Activated T-helper 1 cell treated with Interleukin-2 at 50 U/mL for 16 hours (primary cell): ENCODE measurements around the gene KEL.
"Not testable (repeated sequence)": the region's sequence is repeated elsewhere in the genome, so short reads cannot be mapped to it uniquely, and the experiment has no call there.

Source experiments
- DNase-seq: peaks from one replicate; pipeline ENCODE4 v3.0.0-alpha.2; 2020; ENCODE audit warnings: low read depth

The KEL gene, protein sequence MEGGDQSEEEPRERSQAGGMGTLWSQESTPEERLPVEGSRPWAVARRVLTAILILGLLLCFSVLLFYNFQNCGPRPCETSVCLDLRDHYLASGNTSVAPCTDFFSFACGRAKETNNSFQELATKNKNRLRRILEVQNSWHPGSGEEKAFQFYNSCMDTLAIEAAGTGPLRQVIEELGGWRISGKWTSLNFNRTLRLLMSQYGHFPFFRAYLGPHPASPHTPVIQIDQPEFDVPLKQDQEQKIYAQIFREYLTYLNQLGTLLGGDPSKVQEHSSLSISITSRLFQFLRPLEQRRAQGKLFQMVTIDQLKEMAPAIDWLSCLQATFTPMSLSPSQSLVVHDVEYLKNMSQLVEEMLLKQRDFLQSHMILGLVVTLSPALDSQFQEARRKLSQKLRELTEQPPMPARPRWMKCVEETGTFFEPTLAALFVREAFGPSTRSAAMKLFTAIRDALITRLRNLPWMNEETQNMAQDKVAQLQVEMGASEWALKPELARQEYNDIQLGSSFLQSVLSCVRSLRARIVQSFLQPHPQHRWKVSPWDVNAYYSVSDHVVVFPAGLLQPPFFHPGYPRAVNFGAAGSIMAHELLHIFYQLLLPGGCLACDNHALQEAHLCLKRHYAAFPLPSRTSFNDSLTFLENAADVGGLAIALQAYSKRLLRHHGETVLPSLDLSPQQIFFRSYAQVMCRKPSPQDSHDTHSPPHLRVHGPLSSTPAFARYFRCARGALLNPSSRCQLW

GRCh38 chr7:142961973-142962926 lies at the start of gene KEL:
TSS of gene KEL (minus strand) at chr7:142962363. CDS start at chr7:142962206, 157 bp downstream.
- no peak for DNase-seq

DNA sequence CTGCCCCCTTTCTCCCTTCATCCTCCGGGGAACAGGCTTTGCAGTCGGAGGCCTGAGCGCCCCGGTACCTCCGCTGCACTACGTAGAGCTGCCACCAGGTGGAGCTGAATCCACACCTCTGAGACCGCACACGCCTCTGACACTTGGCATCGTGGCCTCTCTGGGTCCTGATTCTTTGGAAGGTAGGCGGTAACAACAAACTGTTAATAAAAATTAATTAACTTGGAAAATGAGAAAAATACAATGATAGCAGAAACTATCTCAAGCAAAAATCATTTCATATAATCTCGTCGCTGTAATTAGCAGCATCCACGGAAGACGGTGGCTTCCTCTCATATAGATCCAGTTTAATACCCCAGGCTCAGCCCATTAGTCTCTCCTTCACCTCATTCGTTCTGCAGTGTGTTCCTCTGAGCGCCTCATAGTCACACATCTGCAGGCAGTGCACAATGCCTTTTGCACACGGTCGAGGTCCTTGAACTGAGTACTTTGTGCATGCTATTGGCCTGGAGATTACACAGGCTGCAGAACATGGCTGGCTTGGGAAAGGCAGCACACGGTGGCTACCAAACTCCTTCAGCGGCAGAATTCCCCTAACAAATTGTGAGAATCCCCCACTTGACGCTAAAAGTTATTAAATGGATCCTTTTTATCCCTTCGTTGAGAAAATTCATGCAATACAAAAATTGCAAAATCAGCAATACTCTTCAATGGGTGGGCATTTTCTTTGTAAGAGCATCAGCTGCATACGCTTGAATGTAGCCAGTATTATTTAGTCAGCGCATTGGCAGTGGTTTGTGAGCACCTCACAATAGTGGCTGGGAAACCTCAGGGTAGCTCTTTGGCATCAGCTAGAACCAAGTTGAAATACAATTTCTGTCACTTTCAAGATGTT lies 46.1 kb upstream of the KEL start:
- DNase-seq: peak; percentile 69

DNA sequence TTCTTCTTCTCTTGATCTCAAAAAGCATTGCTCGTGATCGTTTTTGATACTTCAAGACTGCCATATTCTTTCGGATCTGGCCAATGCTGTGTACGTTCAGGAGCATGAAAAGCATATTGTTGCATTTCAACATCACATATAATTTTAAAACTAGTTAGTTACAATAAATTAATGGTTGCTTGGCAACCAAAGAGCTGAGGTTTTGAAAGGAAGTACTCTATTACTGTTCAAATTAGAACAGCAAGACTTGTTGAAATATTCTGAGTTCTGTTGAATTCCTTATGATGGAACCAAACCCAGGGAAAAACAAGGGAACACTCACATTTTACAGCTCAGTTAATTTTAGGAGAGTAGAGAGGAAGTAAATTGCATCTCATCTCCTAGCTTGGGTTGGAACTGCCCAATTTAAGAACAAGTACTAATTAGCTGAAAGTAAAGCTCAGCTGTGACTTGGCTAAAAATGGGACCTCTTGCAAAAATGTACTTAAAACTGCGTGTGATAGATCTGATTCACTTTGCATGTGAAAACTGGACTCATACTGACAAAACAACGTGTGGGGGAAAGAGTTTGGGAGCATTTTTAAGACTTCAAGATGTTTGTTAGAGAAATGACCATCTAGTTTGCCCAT lies 43.6 kb upstream of the KEL start:
- no peak for DNase-seq

GRCh38 chr7:143003393-143004051 lies 41.4 kb upstream of the KEL start:
- no peak for DNase-seq

DNA sequence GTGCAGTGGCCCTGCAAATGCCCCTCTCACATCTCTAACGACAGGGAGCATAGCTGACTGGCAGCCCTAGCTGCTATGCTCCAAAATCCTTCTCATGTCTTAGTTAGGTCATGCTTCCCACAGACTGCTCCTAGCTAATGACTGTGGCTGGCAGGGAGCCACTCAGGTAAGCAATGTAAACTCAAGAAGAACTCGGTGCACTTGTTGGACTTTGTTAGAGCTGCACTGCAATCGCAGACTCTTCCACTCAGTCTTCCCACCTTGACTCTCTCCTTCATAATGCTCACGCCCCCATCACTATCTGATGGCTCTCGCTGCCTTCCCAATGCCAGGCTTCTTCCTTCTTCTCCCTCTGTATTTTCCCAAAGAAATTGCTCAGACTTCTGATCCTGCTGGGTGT lies 40.7 kb upstream of the KEL start:
- DNase-seq: no peak

- DNase-seq: no peak
Measured at GRCh38 chr7:143002106-143002505, 39.9 kb upstream of the KEL start.

DNA sequence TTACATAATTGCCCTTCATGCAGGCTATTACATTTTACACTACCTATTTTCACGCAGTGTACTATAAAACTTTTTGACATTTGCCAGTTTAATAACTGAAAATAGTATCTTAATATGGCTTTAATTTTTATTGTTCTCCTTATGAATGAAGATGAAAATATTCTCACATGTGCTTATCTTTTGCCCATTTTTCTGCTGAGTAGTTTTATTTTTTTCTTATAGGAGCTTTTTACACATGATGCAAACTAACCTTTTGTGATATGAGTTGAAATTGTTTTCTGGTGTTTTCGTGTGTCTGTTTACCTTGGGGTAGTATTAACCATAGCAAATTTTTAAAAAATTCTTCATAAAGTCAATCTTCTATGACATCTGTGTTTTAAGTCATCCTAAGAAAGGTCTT lies 38.5 kb upstream of the KEL start:
- DNase-seq: no peak

GRCh38 chr7:142999793-143000192 lies 37.6 kb upstream of the KEL start:
- no peak for DNase-seq

DNA sequence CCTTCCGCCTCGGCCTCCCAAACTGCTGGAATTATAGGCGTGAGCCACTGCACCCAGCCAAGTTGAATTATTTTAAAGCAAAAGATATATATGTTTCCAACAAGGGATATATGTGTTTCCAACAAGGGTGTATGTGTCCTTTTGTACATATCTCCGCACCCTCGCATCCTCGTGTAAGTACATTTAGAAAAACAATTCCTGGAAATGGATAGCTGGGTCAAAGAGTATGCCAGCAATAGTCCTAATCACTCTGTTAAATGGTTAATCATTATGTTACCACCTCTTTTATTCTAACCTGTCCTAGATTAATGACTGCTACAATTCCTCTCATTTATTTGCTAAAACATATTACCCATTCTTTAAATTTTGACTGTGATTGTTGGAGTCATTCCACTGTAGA lies 36.8 kb upstream of the KEL start:
- no peak for DNase-seq

DNA sequence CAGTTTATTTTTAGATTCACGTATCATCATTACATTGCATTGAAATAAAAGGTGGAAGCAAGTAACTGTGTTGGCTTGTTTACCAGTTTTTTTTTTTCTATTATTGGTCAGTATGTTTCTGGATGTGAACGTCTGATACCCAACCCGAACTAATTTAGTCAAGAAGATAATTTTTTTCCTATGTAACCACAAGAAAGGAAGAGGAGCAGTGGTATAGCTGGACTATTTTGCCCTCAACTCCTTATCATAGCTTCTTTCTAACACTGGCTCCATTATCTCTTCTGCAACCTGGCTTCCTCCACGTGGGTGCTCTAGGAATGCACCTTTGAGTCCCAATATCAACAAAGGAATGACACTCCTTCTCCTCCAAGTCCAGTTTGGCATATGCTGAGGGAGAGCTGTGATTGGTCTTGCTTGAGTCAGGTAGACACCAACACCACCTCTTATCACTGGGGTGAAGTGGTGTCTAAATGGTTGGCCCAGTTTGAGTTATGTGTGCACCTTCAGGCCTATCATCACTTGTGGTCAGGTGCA lies 35.4 kb upstream of the KEL start:
- DNase-seq: no peak

DNA sequence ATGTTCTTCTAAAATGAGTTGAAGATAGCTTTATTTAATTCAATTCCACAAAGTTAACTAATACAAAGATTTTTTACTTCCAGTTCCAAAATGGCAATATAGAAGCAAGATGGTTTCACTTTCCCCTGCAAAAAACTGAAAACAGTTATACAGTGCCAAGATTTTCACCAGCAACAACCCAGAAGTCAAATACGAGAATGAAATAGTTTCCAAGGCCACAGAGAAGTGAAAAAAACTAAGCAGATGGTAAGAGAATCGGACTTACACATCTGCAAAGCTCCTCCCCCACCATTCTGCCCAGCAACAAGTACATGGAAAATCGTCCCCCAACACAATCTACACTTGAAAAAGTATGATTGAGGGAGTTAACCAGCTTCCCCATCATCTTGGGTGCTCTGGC lies 30.3 kb upstream of the KEL start:
- DNase-seq: no peak

GRCh38 chr7:142984297-142984696 lies 22.1 kb upstream of the KEL start:
- DNase-seq: no peak

GRCh38 chr7:142983825-142984224 lies 21.7 kb upstream of the KEL start:
- no peak for DNase-seq

DNA sequence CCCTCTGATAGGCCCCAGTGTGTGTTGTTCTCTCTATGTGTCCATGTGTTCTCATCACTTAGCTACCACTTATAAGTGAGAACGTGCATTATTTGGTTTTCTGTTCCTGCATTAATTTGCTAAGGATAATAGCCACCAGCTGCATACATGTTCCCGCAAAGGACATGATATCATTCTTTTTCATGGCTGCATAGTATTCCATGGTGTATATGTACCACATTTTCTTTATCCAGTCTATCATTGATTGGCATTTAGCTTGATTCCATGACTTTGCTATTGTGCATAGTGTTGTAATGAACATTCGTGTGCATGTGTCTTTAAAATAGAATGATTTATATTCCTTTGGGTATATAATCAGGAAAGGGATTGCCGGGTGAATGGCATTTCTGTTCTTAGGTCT lies 16.2 kb upstream of the KEL start:
- not testable (repeated sequence) for DNase-seq

- no peak for DNase-seq
Measured at GRCh38 chr7:142974626-142975025, 12.5 kb upstream of the KEL start.

GRCh38 chr7:142969183-142969582 lies 7.0 kb upstream of the KEL start:
- DNase-seq: no peak

- DNase-seq: no peak
Measured at GRCh38 chr7:142968229-142968628, 6.1 kb upstream of the KEL start.

- no peak for DNase-seq
Measured at GRCh38 chr7:142964502-142965246, 2.5 kb upstream of the KEL start.

DNA sequence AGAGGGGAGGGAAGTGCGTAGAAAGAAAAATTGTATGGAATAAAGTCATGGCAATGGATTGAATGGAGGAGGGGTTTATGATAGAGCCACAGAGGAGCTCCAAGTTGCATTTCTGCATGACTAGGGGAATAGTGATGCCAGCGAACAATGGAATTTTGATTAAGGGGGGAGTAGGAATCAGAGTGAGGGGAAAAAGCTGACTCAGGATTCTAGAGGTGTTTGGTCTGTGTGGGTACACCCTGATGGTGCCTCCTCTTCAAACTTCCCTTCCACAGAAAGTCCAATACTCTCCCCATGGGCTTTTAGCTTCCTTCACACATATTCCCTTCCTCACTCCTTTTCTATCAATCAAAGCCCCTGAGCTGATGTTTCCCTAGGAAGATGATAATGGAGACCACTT lies 1.8 kb upstream of the KEL start:
- no peak for DNase-seq
